K562 (cell line): Measurements from ENCODE around the gene LAPTM4A. TPM values are rescaled to one million over a fixed set of nuclear protein-coding genes. Genes with fewer than 3 reads are reported as not detected.

Source experiments
- ATF7 ChIP-seq: fragments of 450-650 bp; IDR thresholded peaks from 2 replicates; pipeline ENCODE4 v1.7.1; 2014; ENCODE audit warnings: mild to moderate bottlenecking, moderate library complexity
- CBX5 ChIP-seq: IDR thresholded peaks from 2 replicates; pipeline ENCODE4 v1.6.1; 2014; ENCODE audit warnings: low read depth, borderline replicate concordance
- CREM ChIP-seq: IDR thresholded peaks from 2 replicates; pipeline ENCODE4 v1.6.1; 2014; ENCODE audit warnings: antibody characterized with exemption, low read depth
- CTBP1 ChIP-seq: fragments of 450-650 bp; IDR thresholded peaks from 2 replicates; pipeline ENCODE4 v1.6.1; 2016; ENCODE audit warnings: borderline replicate concordance
- ETS1 ChIP-seq: conservative IDR thresholded peaks from 2 replicates; pipeline ENCODE4 v1.6.1; 2011; ENCODE audit warnings: low read depth, mild to moderate bottlenecking, low read length; ENCODE audit not compliant: control insufficient read depth
- EWSR1 ChIP-seq: fragments of 450-650 bp; IDR thresholded peaks from 2 replicates; pipeline ENCODE4 v1.6.1; 2018; ENCODE audit warnings: borderline replicate concordance, mild to moderate bottlenecking, low read depth, moderate library complexity; ENCODE audit not compliant: partially characterized antibody
- KDM5B ChIP-seq: fragments of 200-600 bp; sonication (generic); IDR thresholded peaks from 2 replicates; pipeline ENCODE4 v1.6.1; 2012; ENCODE audit warnings: low read depth, mild to moderate bottlenecking, moderate library complexity, low read length, control low read depth, inconsistent platforms; ENCODE audit not compliant: insufficient replicate concordance
- MCM3 ChIP-seq: fragments of 450-650 bp; IDR thresholded peaks from 2 replicates; pipeline ENCODE4 v1.6.1; 2016
- MYNN ChIP-seq, 2 experiments: sonication (generic); formaldehyde crosslinking in 1 of 2; IDR thresholded peaks; 2 replicates each; pipeline versions ENCODE4 v1.5.0 to v1.6.1; 2016 to 2020; ENCODE audit warnings: antibody characterized with exemption in 1 of 2, missing genetic modification reagents in 1 of 2
- NCOA2 ChIP-seq, 2 experiments: fragments of 450-650 bp; IDR thresholded peaks; 2 replicates each; pipeline ENCODE4 v1.6.1; 2018; ENCODE audit warnings: mild to moderate bottlenecking in 2 of 2, moderate library complexity in 1 of 2; ENCODE audit not compliant: partially characterized antibody in 2 of 2
- PHB ChIP-seq: fragments of 250-450 bp; sonication (Bioruptor Pico); IDR thresholded peaks from 2 replicates; pipeline ENCODE4 v1.5.0; 2021
- PHF8 ChIP-seq: fragments of 200-600 bp; sonication (generic); IDR thresholded peaks from 2 replicates; pipeline ENCODE4 v1.6.1; 2012; ENCODE audit warnings: mixed run types, mild to moderate bottlenecking, inconsistent platforms, low read length, moderate library complexity, borderline replicate concordance
- PRDM10 ChIP-seq: fragments of 450-650 bp; IDR thresholded peaks from 2 replicates; pipeline ENCODE4 v1.6.1; 2018; ENCODE audit not compliant: partially characterized antibody
- RBM22 ChIP-seq: fragments of 200-400 bp; formaldehyde crosslinking; IDR thresholded peaks from 2 replicates; pipeline ENCODE4 v1.6.1; 2018; ENCODE audit warnings: low read length, low read depth; ENCODE audit not compliant: poor library complexity, severe bottlenecking
- RFX1 ChIP-seq: fragments of 450-650 bp; IDR thresholded peaks from 2 replicates; pipeline ENCODE4 v1.6.1; 2016; ENCODE audit warnings: mild to moderate bottlenecking, moderate library complexity
- SRSF7 ChIP-seq: fragments of 200-400 bp; formaldehyde crosslinking; optimal IDR thresholded peaks from 2 replicates; pipeline ENCODE3; 2017; ENCODE audit warnings: mild to moderate bottlenecking, low read depth, low read length
- TEAD4 ChIP-seq, 2 experiments: sonication (generic) in 1 of 2; formaldehyde crosslinking in 1 of 2; IDR thresholded peaks; 2 replicates each; pipeline versions ENCODE4 v1.6.1 to v1.8.0; 2012 to 2022; ENCODE audit warnings: borderline replicate concordance in 1 of 2, inconsistent platforms in 1 of 2, low read length in 1 of 2, mild to moderate bottlenecking in 1 of 2, missing genetic modification reagents in 1 of 2
- TRIM25 ChIP-seq: fragments of 450-650 bp; IDR thresholded peaks from 2 replicates; pipeline ENCODE4 v1.7.0; 2016; ENCODE audit warnings: borderline replicate concordance
- ZNF324 ChIP-seq: fragments of 250-450 bp; sonication (Bioruptor Pico); IDR thresholded peaks from 2 replicates; pipeline ENCODE4 v1.4.0; 2020; ENCODE audit warnings: mild to moderate bottlenecking
- ZNF431 ChIP-seq: sonication (generic); formaldehyde crosslinking; IDR thresholded peaks from 2 replicates; pipeline ENCODE4 v1.8.0; 2022; ENCODE audit warnings: mild to moderate bottlenecking, missing genetic modification reagents
- ZNF668 ChIP-seq: fragments of 250-450 bp; sonication (Bioruptor Pico); IDR thresholded peaks from 2 replicates; pipeline ENCODE4 v1.8.0; 2022; ENCODE audit warnings: mild to moderate bottlenecking, inconsistent platforms
- ZNF699 ChIP-seq: fragments of 250-450 bp; sonication (Bioruptor Pico); IDR thresholded peaks from 2 replicates; pipeline ENCODE4 v1.8.0; 2021; ENCODE audit warnings: mild to moderate bottlenecking, moderate library complexity; ENCODE audit not compliant: insufficient replicate concordance
- polyA plus RNA-seq, 8 experiments: library from polyadenylated mRNA; depleted of rRNA in 4 of 8; stranded (reverse) in 5 of 8; unstranded in 3 of 8; fragments of >200 nt; fragmentation: Nextera tagmentation in 2 of 8; fragmentation: Illumina TruSeq in 1 of 8; extraction: Ambion mirVana in 2 of 8; extraction: Trizol in 1 of 8; gene quantifications; 2 replicates each; pipeline versions ENCODE4 v1.2.1 to v1.2.3, GENCODE V29; 2011 to 2014; ENCODE audit warnings: inconsistent platforms in 1 of 8, missing spikeins in 1 of 8
- total RNA-seq, 7 experiments: library from RNA; depleted of rRNA in 6 of 7; stranded (reverse); fragments of >200 nt in 6 of 7; fragmentation: Illumina TruSeq in 2 of 7; extraction: Trizol in 2 of 7; gene quantifications; 2 replicates each; pipeline versions ENCODE4 v1.2.1 to v1.2.3, GENCODE V29; 2011 to 2021; ENCODE audit warnings: low replicate concordance in 1 of 7

Gene LAPTM4A
- total and polyA plus RNA-seq, 9 of the 15 experiments (the other 6 are each of a cell fraction or from before 2014, with no cell fraction given) = 13.4 to 157 (median 50.1) TPM

- TF ChIP-seq TEAD4 (IDR thresholded peaks at IDR 0.05; ENCODE audit: low read length) (no peak), TEAD4 (CRISPR knock-in tag; IDR thresholded peaks at IDR 0.05; ENCODE audit: borderline replicate concordance) (no peak), ETS1 (no peak), ATF7 (peak; percentile 82), CREM (peak; percentile 73), TRIM25 (no peak), RFX1 (no peak; the same call in 1 of the 2 replicates), ZNF324 (CRISPR knock-in tag) (no peak), KDM5B (no peak), PRDM10 (peak; percentile 98), NCOA2 (IDR thresholded peaks at IDR 0.05; ENCODE audit: partially characterized antibody in 2 of 2) (no peak), PHF8 (no peak), CTBP1 (peak; percentile 56; the same call in 1 of the 2 replicates), ZNF699 (CRISPR knock-in tag) (no peak), MCM3 (no peak), PHB (no peak), SRSF7 (no peak), EWSR1 (no peak), CBX5 (no peak), MYNN (IDR thresholded peaks at IDR 0.05) (no peak), MYNN (CRISPR knock-in tag; IDR thresholded peaks at IDR 0.05) (no peak), ZNF431 (CRISPR knock-in tag) (no peak), RBM22 (no peak), ZNF668 (CRISPR knock-in tag) (no peak)
Observed at GRCh38 chr2:20097889-20098714, 46.7 kb upstream of the LAPTM4A start (continued).
